Raji (cell line): Measurements from ENCODE around the gene NME1.

ENCODE experiments used
- POLR2A ChIP-seq: IDR thresholded peaks from 2 replicates; pipeline ENCODE4 v1.6.1; 2011; ENCODE audit warnings: low read depth, low read length, control low read depth; ENCODE audit not compliant: insufficient read depth

The NME1 gene

DNA sequence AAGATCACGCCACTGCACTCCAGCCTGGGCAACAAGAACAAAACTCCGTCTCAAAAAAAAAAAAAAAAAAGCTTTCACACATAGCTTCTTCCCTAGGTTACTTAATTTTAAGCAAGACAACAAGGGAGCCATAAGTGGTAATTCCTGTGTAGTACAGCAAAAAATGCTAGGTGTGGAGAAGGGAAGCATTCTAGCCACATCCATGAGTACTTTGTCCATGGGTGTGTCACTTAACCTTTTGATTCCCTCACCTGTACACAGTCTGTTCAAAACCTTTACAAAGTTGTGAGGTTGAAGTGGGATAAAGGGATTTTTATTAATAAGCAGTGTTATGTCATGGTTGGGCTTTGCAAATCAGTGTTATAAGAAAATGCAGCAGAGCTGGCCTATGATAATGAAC lies 17.4 kb downstream of the NME1 start:
- no peak for TF ChIP-seq POLR2A

DNA sequence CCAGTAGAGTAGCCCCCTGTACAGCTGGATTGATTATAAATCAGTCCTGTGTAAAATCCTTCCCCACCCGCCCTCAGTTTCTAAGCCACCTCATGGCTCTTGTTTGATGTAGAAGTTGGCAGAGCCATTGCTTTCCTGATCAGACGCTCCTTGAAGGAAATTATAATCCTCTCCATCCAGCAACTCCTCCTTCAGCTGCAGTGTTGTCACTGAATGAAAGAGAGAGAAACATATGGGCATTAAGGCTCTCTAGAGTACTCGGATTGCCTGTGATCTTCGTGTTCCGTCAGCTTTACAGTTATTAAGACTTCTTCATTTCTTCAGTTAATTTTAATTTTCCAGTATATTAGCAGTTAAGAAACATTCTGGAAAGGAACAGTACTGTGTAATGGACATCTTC lies 27.1 kb downstream of the NME1 start:
- no peak for TF ChIP-seq POLR2A

GRCh38 chr17:51184124-51184523 lies 30.8 kb downstream of the NME1 start:
- no peak for TF ChIP-seq POLR2A

- TF ChIP-seq POLR2A: no peak
These were observed 32.5 kb downstream of the NME1 start for GRCh38 chr17:51185763-51186332.

DNA sequence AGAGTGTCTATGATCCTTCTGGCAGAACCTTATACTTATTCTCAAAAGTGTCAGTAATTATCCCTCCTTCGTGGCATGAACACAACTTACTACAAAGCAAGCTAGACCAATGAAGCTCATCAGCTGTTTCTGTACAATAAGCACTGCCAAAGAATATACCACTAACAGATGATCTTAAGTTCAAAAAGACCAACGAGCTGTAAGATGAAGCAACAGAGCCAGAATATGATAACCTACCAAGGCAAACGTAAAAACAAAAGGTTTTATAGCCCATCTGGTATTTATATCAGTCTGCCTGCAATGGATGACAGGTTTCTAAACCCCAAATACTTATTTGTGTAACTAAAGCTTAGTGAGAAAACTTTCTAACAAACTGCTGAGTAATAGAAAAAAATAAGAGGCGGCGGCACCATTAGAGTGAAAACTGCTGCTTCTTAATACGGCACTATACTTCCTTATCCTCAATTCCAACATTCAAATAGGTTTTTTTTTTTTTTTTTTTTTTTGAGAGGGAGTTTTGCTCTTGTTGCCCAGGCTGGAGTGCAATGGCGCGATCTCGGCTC lies 35.0 kb downstream of the NME1 start:
- no peak for TF ChIP-seq POLR2A

DNA sequence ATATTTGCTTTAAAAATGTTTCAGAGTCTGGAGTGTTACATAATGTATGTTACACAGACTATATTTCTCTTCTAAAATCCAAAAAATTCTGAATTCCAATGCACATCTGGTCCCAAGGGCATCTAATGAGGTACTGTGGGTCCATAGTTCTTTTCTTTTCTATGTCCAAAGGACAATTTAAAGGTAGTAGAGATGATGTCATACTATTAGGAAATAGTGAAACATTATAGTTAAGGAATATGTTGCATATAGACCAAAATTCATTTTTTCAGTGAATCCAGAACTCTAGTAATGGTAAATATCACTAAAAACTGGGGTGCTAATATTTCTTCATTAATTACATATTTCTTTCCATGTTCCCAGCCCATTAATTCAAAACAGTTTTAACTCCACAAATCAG lies 35.8 kb downstream of the NME1 start:
- no peak for TF ChIP-seq POLR2A

GRCh38 chr17:51189628-51190027 lies 36.3 kb downstream of the NME1 start:
- no peak for TF ChIP-seq POLR2A

- TF ChIP-seq POLR2A: no peak
These were observed 38.5 kb downstream of the NME1 start for GRCh38 chr17:51191895-51192294.

GRCh38 chr17:51197754-51198153 lies 44.4 kb downstream of the NME1 start:
- no peak for TF ChIP-seq POLR2A

GRCh38 chr17:51200295-51200694 lies 46.9 kb downstream of the NME1 start:
- TF ChIP-seq POLR2A: no peak

DNA sequence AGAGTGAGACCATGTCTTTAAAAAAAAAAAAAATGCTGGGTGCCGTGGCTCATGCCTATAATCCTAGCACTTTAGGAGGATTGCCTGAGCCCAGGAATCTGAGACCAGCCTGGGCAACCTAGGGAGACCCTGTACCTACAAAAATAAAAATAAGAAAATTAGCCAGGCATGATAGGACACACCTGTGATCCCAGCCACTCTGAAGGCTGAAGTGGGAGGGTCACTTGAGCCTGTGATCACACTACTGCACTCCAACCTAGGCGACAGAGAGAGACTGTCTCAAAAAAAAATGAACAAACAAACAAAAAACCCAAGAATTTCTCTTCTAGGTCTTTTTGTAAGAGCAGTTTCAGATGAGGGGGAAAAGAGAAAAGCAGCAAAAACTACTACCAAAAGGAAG lies 47.5 kb downstream of the NME1 start:
- TF ChIP-seq POLR2A: no peak

- TF ChIP-seq POLR2A: no peak
These were observed 50.5 kb downstream of the NME1 start for GRCh38 chr17:51203838-51204237.
